Ovary (tissue), 9 donors: Measurements from ENCODE around the gene IGFBP4. TPM values are rescaled to one million over a fixed set of nuclear protein-coding genes. Genes with fewer than 3 reads are reported as not detected.

Source experiments
- DNase-seq, 5 donors: peaks; one replicate each; pipeline ENCODE4 v3.0.0-alpha.2; 2019 to 2020
- H3K27ac ChIP-seq, 2 donors: fragments of 200-600 bp; one replicate each; pipeline versions ENCODE4 v1.5.1 to v1.8.0; 2019 to 2022
- H3K27me3 ChIP-seq: fragments of 200-600 bp; one replicate; pipeline ENCODE4 v1.8.0; 2022
- H3K36me3 ChIP-seq: fragments of 200-600 bp; sonication (generic); one replicate; pipeline ENCODE4 v1.5.1; 2019
- H3K4me1 ChIP-seq: one replicate; pipeline ENCODE4 v1.8.1; 2013; ENCODE audit warnings: mild to moderate bottlenecking, moderate library complexity; ENCODE audit not compliant: insufficient read depth
- H3K4me3 ChIP-seq: fragments of 200-600 bp; sonication (generic); one replicate; pipeline ENCODE4 v1.5.1; 2017
- H3K9me3 ChIP-seq, 2 donors: fragments of 200-600 bp in 1 of 2; sonication (generic) in 1 of 2; one replicate each; pipeline versions ENCODE4 v1.5.1 to v1.8.1; 2013 to 2019; ENCODE audit warnings: mild to moderate bottlenecking in 1 of 2, moderate library complexity in 1 of 2
- EP300 ChIP-seq: sonication (generic); formaldehyde crosslinking; IDR thresholded peaks from one replicate; pipeline ENCODE4 v1.6.1; 2017; ENCODE audit warnings: antibody characterized with exemption
- POLR2A ChIP-seq: fragments of 450-650 bp; IDR thresholded peaks from one replicate; pipeline ENCODE4 v1.6.1; 2017; ENCODE audit warnings: antibody characterized with exemption, mild to moderate bottlenecking, moderate library complexity
- WGBS, 3 donors: extraction: QIAGEN DNeasy Blood & Tissue Kit in 1 of 3; methylation state at CpG; one replicate each; pipeline versions ENCODE4 v1.1.5 to v1.1.7; 2013 to 2017; 5-methylcytosine and 5-hydroxymethylcytosine counted together
- intact Hi-C, 4 donors: fragments of 100-400 bp; cut with DNase I; formaldehyde crosslinking; loops; one replicate each; pipeline versions ENCODE4 v1.11.0 to v1.15.1; 2022 to 2023
- polyA plus RNA-seq, 2 donors: library from polyadenylated mRNA; stranded (reverse); fragments of 200-250 nt in 1 of 2; fragments of 350-450 nt in 1 of 2; fragmentation: Illumina TruSeq in 1 of 2; extraction: RNeasy Lipid Tissue Mini Kit (QIAGEN cat#74804) in 1 of 2; gene quantifications; one replicate each; pipeline ENCODE4 v1.2.3, GENCODE V29; 2013 to 2014
- total RNA-seq, 7 donors: library from RNA; depleted of rRNA in 2 of 7; stranded (reverse); fragments of >200 nt in 2 of 7; fragmentation: NEBNext Ultra II Directional in 3 of 7; extraction: Animal tissue kit (Norgen Biotek cat#: 25700) in 3 of 7; gene quantifications; one replicate each; pipeline versions ENCODE4 v1.1.0 to v1.2.4, GENCODE V29; 2016 to 2023
- TF ChIP-seq, protein P1 (sequence below), 3 donors: fragments of 450-650 bp in 2 of 3; fragments of 200-600 bp in 1 of 3; IDR thresholded peaks; one replicate each; pipeline versions ENCODE4 v1.5.1 to v1.8.0; 2016 to 2022; ENCODE audit warnings: antibody characterized with exemption in 3 of 3, mild to moderate bottlenecking in 1 of 3
- donor health status: DM: no; HTN: no; CAD: no; lungs with moderate emphysema.
- donor health status: DM: no; HTN: no; CAD: no.
- donor health status: Bipolar disorder and iron deficiency.
- donor health status: DM: yes; HTN: yes; CAD: no.
- donor health status: DM: no; HTN: no; CAD: no.
- donor health status: DM: yes; HTN: yes; CAD: no.

IGFBP4 gene
- total and polyA plus RNA-seq, 9 donors: 457 to 3,447 (median 1,281) TPM

DNA sequence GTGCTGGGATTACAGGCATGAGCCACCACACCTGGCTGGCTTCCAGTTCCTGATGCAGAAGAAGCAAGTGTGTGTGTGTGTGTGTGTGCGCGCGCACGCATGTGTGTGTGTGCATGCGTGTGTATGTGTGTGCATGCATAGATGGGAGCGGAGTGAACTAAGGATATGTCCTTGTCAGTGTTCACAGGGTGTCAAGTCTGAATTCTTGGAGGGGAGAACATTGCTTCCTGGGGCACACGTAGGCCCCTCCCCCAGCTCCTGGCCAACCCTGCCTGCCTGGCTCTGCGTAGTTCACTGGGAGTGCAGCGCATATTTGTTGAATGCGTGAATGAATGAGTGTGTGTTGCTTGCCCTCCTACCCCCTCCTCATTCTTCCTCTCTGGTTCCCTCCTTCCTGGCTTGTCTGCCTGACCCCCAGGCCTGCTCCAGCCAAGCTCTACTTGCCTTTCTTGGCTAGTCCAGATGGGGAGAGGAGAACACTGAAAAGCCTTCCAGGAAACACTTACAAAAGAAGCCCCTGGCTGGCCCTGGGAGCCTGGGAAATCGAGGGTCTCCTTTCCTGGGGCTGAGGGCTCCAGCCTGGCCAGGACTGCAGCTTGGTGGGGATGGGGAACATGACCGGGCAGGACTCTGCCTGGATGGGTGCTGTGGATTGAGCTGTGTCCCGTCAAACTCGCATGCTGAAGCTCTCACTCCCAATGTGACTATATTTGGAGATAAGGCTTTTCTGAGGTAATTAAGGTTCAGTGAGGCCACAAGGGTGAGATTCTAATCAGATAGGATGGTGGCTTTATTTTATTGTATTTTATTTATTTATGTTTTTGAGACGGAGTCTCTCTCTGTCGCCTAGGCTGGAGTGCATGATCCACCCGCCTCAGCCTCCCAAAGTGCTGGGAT is 27.9 kb downstream of the IGFBP4 start:
- peak overlapping the region in 1 of 2 donors; percentile 20 for H3K27ac ChIP-seq
- H3K4me1 ChIP-seq: peaks cover 23% of the 10 kb centered on the region
- peak; percentile 63 to 79 (median 66) for DNase-seq
- no peaks in the 10 kb centered on the region for H3K27me3 ChIP-seq
- no peaks in the 10 kb centered on the region for H3K9me3 ChIP-seq
- TF ChIP-seq EP300: no peak
- TF ChIP-seq, protein P1, sequence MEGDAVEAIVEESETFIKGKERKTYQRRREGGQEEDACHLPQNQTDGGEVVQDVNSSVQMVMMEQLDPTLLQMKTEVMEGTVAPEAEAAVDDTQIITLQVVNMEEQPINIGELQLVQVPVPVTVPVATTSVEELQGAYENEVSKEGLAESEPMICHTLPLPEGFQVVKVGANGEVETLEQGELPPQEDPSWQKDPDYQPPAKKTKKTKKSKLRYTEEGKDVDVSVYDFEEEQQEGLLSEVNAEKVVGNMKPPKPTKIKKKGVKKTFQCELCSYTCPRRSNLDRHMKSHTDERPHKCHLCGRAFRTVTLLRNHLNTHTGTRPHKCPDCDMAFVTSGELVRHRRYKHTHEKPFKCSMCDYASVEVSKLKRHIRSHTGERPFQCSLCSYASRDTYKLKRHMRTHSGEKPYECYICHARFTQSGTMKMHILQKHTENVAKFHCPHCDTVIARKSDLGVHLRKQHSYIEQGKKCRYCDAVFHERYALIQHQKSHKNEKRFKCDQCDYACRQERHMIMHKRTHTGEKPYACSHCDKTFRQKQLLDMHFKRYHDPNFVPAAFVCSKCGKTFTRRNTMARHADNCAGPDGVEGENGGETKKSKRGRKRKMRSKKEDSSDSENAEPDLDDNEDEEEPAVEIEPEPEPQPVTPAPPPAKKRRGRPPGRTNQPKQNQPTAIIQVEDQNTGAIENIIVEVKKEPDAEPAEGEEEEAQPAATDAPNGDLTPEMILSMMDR (IDR thresholded peaks at IDR 0.05): peak in 1 of 3 donors; percentile 14
- intact Hi-C loops: loop anchor here in 1 of 4 donors (5.0 kb wide), 1 partner anchor 86 kb away; no protein-coding TSS in a partner anchor
- no peak overlapping the region for H3K4me3 ChIP-seq
- H3K36me3 ChIP-seq: no peaks in the 10 kb centered on the region
- 61 to 64% (median 63%) methylated on average over 17 of the region's 17 CpGs for whole genome bisulfite sequencing, 3 donors

DNA sequence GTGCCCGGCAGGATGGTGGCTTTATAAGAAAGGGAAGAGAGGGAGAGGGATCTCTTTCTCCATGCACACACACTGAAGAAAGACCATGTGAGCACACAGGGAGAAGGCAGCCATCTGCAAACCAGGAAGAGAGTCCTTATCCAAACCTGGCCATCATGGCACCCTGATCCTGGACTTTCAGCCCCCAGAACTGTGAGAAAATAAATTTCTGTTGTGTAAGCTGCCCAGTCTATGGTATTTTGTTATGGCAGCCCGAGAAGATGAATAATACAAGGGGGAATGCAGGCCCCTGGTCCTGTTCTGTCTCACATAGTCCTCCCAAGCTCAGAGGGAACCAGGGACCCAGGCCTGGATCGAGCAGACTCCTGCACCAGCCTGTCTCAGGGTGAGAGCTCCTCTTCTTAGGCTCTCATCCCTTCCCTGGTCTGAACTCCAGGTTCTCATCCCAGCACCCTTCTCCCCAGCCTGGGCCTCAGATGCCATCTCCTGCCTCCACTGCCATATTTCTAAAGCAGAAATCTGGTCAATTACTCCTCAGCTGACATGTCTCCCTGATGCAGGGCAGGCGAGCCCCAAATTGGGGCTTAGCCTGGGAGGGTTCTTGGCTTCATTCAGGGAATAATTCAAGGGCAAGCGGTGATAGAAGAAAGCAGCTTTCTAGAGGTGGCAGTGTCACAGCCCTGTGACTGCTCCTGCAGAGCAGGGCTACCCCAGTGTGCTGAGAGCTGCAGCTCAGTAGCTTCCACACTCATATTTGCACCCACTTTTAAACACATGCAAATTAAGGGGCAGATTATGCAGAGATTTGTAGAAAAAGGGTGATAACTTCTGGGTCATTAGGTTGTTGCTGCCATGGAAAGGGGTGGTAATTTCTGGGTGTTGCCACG is 28.8 kb downstream of the IGFBP4 start:
- intact Hi-C loops: loop anchor here in 1 of 4 donors (5.0 kb wide), 1 partner anchor 85 kb away; no protein-coding TSS in a partner anchor
- H3K27me3 ChIP-seq: no peaks in the 10 kb centered on the region
- H3K4me1 ChIP-seq: peaks cover 27% of the 10 kb centered on the region
- WGBS, 3 donors: 72 to 85% (median 76%) methylated on average over 6 of the region's 6 CpGs
- H3K27ac ChIP-seq: peak overlapping the region in 1 of 2 donors; percentile 6
- no peaks in the 10 kb centered on the region for H3K9me3 ChIP-seq
- no peaks in the 10 kb centered on the region for H3K36me3 ChIP-seq
- DNase-seq: no peak
- no peak for TF ChIP-seq POLR2A
- no peak for TF ChIP-seq EP300
- TF ChIP-seq, protein P1 (IDR thresholded peaks at IDR 0.05): no peak
- no peak overlapping the region for H3K4me3 ChIP-seq

DNA sequence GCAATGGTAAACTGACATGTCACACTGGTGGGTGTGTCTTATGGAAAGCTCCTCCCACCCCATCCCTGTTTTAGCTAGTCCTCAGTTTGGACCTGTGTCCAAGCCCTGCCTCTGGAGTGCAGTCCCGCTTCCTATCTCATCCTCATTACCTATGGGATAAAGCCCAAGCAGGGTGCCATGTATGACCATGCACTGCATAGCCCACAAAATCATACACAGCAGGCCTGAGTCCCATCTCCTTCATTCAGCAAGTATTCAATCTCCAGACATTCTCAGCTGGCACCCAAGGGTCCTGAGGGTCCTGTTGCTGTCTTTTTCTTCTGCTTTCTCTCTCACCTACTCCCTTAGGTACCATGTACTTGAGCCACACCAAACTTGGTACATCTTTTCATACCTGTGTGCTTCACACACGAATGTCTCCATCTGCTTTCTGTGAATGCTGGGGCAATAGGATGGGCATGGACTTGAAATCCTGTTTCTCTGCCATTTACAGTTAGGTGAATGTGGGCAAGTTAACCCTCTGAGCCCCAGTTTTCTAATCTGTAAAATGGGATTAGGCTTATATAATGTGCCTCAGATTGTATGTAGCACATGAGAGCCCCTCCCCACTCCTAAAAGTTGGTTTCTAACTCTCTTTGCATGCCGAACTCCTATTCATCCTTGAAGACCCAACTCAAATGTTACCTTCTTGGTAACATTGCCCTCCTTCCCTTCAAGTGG is 29.6 kb downstream of the IGFBP4 start:
- TF ChIP-seq, protein P1 (IDR thresholded peaks at IDR 0.05): no peak
- TF ChIP-seq POLR2A (no peak), EP300 (no peak)
- DNase-seq: peak in 1 of 5 donors; percentile 64
- Histone ChIP-seq H3K4me1 (peaks cover 27% of the 10 kb centered on the region), H3K27me3 (no peaks in the 10 kb centered on the region), H3K36me3 (no peaks in the 10 kb centered on the region), H3K4me3 (no peak overlapping the region), H3K27ac (no peak overlapping the region), H3K9me3 (no peaks in the 10 kb centered on the region)
- intact Hi-C loops: loop anchor here in 1 of 4 donors (5.0 kb wide), 1 partner anchor 84 kb away; no protein-coding TSS in a partner anchor
- 89 to 91% (median 90%) methylated on average over 3 of the region's 3 CpGs for WGBS, 3 donors
